Activated T-helper 2 cell treated with anti-CD3 and anti-CD28 coated beads, Interferon-gamma antibody, Interleukin-2, Interleukin-4, amounts not matched to agents 10 μg/mL and 5 μg/mL and 100 μg/mL, durations not matched to agents 14 hours and 24 hours and 36 hours (primary cell): Measurements from ENCODE around the gene PSKH1. TPM values are rescaled to one million over a fixed set of nuclear protein-coding genes. Genes with fewer than 3 reads are reported as not detected.
"Not testable (repeated sequence)": the region's sequence is repeated elsewhere in the genome, so short reads cannot be mapped to it uniquely, and the experiment has no call there.

Source experiments
- DNase-seq: peaks from one replicate; pipeline ENCODE4 v3.0.0; 2021; ENCODE audit warnings: low spot score
- H3K27ac Mint-ChIP-seq: one replicate; pipeline ENCODE4 v1.8.0; 2021; ENCODE audit warnings: mixed read lengths
- H3K27me3 Mint-ChIP-seq: one replicate; pipeline ENCODE4 v1.8.0; 2021; ENCODE audit warnings: low read depth, mixed read lengths
- H3K36me3 Mint-ChIP-seq: one replicate; pipeline ENCODE4 v1.8.0; 2021; ENCODE audit warnings: low read depth, mixed read lengths
- H3K4me1 Mint-ChIP-seq: one replicate; pipeline ENCODE4 v1.8.0; 2021; ENCODE audit warnings: low read depth, mixed read lengths
- H3K4me3 Mint-ChIP-seq: one replicate; pipeline ENCODE4 v1.8.0; 2021; ENCODE audit warnings: low read depth, mild to moderate bottlenecking, moderate library complexity, mixed read lengths
- H3K9me3 Mint-ChIP-seq: one replicate; pipeline ENCODE4 v1.8.0; 2021; ENCODE audit warnings: mixed read lengths
- intact Hi-C: fragments of 100-400 bp; cut with micrococcal nuclease; formaldehyde crosslinking; loops from one replicate; pipeline ENCODE4 v1.15.1; 2023
- total RNA-seq: library from RNA; stranded (reverse); gene quantifications from 2 replicates; pipeline ENCODE4 v1.2.3, GENCODE V29; 2022

Gene PSKH1
- total RNA-seq, 1 donor from 2014 or later: 15.5 TPM

DNA sequence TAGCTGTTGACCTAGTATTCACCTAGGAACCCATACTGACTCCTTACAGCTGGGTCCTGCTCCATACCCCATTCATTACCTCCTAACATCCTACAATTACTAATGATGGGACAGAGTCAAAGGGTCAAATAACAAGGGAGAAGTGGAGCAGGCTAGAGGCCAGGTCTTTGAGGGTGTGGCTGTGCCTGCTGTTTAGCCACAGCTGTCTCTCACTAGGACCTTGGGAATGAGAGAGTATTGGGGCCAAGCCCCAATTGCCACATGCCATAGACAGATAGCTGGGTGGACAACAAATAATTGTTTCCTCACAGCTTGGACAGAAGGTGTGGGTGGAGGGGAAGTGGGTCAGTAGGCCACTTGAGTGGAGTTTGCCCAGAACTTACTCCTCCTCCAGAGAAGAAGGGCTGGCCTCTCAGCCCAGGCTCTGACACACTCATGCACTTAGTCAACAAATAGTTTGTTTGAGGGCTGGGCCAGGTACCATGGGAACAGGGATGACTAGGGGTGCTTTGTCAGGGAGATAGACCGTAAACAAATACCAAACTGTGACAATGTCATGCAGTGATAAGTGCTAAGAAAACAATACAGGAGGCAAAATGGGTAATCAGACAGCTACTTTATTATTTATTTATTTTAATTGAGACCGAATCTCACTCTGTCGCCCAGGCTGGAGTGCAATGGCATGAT lies 35.4 kb upstream of the PSKH1 start:
- Mint-ChIP-seq H3K9me3 (no peaks in the 10 kb centered on the region), H3K27ac (peak overlapping the region; percentile 49), H3K4me1 (peaks cover 8% of the 10 kb centered on the region), H3K36me3 (peaks cover 17% of the 10 kb centered on the region), H3K4me3 (no peak overlapping the region), H3K27me3 (no peaks in the 10 kb centered on the region)
- DNase-seq: no peak
- intact Hi-C loops: no loop called here

DNA sequence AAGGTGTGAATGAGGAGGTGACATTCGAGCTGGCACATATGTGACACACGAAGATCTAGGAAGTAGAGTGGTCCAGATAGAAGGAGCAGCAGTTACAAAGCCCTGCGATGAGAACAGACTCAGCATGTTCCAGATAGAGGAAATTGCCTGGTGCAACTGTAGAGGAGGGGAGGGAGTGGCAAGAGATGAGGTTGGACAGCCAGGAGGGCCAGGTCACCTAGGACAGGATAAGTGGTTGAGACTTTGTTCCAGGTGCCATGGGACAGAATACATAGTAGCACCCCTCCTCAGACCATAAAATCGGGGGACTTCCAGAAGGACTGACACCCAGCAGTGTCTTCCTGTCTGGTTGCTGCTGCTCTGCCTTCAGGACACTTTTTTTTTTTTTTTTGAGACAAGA lies 34.6 kb upstream of the PSKH1 start:
- Mint-ChIP-seq H3K4me1 (peaks cover 8% of the 10 kb centered on the region), H3K4me3 (no peak overlapping the region), H3K9me3 (no peaks in the 10 kb centered on the region), H3K27ac (peak overlapping the region; percentile 45), H3K27me3 (no peaks in the 10 kb centered on the region), H3K36me3 (peaks cover 17% of the 10 kb centered on the region)
- DNase-seq: no peak
- intact Hi-C loops: no loop called here

DNA sequence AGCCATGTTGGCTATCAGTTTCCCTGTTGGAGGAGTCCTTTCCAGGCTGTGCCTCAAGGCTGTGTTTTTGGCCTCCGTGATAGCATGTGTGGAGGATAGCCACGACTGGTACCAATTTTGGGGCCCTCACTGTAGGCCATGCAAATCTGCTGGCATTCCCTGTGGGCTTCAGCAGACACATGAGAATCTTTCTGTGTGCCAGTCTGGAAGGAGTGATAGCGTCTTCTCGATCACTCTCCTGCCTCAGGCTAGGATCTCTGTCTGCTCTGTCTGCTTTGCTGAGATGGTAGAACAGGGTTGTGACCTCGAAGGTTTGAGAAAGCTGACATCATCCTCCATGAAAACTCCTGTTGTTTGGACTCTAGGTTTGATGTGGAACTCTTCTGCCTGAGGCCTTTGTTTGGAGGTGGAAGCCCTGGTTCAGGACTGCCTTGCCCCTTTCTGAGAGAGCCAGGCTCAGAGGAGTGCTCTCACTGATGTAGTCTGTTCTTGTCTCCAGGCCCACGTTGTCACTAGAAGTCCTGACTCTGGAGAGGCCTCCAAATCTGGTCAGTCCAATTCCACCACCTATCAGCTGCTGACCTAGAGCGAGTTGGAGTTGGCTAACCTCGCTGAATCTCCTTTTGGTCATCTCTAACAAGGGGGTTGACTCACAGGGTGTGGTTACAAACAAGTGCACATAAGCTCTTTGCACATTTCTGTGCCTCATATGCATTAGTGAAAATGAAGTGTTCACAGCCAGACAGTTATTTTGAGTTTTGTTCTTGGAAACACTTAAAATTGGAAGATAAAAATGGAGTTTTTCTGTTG lies 32.3 kb upstream of the PSKH1 start:
- Mint-ChIP-seq H3K4me1 (peaks cover 8% of the 10 kb centered on the region), H3K4me3 (no peak overlapping the region), H3K36me3 (peaks cover 24% of the 10 kb centered on the region), H3K9me3 (no peaks in the 10 kb centered on the region), H3K27me3 (no peaks in the 10 kb centered on the region), H3K27ac (no peak overlapping the region)
- intact Hi-C loops: no loop called here
- no peak for DNase-seq

DNA sequence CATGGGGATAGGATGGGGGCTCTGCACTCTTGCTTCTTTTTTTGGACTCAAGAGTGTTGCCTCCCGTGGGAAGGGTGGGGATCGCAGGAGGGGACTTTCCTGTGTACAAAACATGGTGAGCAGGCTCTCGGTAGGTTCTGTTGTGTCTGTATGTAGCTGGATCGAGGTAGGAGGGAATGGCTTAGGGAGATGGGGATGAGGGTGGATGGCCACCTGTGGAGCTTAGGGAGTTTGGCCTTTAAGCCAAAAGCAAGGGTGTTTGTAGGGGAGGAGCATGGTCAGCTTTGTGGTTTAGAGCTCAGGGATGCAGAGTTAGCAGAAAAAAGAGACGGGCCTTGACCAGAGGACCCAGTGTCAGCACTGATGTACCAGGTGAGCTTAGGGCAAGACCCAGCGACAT lies 31.2 kb upstream of the PSKH1 start:
- Mint-ChIP-seq H3K27ac (no peak overlapping the region), H3K9me3 (no peaks in the 10 kb centered on the region), H3K36me3 (peaks cover 26% of the 10 kb centered on the region), H3K4me1 (peaks cover 8% of the 10 kb centered on the region), H3K4me3 (no peak overlapping the region), H3K27me3 (no peaks in the 10 kb centered on the region)
- DNase-seq: no peak
- intact Hi-C loops: no loop called here

DNA sequence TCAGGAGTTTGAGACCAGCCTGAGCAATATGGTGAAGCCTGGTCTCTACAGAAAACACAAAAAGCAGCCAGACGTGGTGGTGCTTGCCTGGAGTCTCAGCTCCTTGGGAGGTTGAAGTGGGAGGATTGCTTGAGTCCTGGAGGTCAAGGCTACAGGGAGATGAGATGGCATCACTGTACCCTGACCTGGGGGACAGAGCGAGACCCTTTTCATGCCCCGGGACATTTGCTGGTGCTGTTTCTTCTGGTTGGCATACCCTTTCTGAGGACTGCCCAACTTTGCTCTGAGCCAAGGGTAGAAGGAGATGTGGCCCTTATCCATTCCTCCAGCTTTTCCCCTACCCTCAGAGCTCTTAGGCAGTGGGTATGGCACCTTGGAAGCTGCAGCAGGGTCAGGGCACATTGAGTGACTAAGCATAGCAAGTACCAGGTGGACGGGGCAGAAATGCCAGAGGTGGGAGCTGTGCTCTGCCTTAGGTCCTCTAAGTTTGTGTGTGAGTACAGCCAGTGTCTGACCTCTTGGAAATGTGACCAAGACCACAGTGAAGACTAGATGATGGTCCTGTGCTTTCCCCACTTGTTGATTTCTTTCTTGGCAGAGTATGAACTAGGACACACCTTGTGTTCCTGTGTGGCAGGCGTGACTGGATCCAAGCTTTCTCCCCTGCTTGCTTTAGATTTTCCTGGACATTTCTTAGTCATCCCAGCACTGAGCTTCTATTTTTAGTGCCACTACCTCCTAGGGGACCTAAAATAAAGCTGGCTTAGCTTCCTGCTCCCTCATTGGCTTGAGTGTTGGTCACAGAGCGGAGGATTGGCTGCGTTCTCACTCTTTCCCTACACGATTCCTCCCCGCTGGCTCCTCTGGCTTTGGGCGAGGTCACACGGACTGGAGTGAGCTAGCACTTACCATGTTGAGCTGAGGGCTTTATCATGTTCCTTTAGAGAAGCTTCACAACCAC lies 30.2 kb upstream of the PSKH1 start:
- Mint-ChIP-seq H3K4me1 (peaks cover 2% of the 10 kb centered on the region), H3K27me3 (no peaks in the 10 kb centered on the region), H3K27ac (no peak overlapping the region), H3K4me3 (no peak overlapping the region), H3K36me3 (peaks cover 27% of the 10 kb centered on the region), H3K9me3 (no peaks in the 10 kb centered on the region)
- DNase-seq: no peak
- intact Hi-C loops: no loop called here

DNA sequence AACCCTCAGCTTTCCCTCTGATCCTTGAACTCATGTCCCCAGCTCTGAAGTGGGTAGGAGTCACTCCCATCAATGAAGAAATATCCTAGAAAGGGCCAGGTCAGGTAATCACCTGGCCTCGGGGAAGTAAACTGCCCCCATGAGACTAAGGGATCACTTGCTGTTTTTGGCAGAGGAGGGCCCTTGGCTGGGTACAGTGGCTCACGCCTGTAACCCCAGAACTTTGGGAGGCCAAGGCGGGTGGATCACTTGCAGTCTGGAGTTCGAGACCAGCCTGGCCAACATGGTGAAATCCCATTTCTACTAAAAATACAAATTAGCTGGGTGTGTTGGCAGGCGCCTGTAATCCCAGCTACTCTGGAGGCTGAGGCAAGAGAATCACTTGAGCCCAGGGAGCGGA lies 29.0 kb upstream of the PSKH1 start:
- DNase-seq, H3K4me3 Mint-ChIP-seq, H3K4me1 Mint-ChIP-seq, H3K9me3 Mint-ChIP-seq, H3K27me3 Mint-ChIP-seq, intact Hi-C loops, H3K27ac Mint-ChIP-seq: not testable (repeated sequence)
- peaks cover 27% of the 10 kb centered on the region for H3K36me3 Mint-ChIP-seq

DNA sequence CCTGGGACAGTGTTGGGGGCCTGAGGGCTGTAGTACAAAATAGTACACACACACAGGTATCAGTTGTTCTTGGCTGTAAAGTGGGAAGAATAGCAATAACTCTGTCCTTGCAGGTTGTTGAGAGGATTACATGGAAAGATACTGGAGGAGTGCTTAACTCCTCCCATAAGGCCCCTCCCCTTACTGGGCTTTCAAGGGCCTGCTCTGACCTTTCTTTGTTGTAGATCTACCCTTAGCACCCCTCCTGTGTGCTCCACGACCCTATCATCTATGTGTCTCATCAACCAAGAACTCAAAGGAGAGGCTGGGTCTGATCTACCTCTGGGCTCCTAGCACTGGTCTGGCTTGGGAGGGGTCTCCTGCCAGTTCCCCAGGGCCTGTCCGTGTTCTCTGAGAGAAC lies 28.5 kb upstream of the PSKH1 start:
- Mint-ChIP-seq H3K4me1 (peaks cover 2% of the 10 kb centered on the region), H3K4me3 (no peak overlapping the region), H3K27ac (no peak overlapping the region), H3K36me3 (peaks cover 27% of the 10 kb centered on the region), H3K9me3 (no peaks in the 10 kb centered on the region), H3K27me3 (no peaks in the 10 kb centered on the region)
- intact Hi-C loops: no loop called here
- DNase-seq: no peak

DNA sequence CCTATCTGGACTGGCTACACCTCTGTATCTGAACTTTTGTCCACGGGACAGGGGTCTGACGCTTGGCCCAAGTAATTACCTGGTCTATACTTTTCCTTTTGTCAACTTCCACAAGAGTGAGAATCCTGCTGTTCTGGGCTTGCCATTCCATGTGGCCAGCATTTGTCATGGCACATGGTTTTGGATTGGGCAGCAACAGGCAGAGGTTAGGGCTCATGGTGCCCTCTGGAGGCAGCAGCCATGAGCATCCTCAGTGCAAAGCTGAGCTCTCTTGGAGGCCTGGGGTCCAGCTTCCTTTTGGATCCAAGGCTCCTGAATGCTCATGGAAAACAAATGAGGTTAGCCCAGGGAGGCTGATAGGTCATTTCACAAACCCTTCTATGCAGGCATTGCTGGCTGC lies 27.7 kb upstream of the PSKH1 start:
- H3K27ac Mint-ChIP-seq: no peak overlapping the region
- H3K4me1 Mint-ChIP-seq: peaks cover 2% of the 10 kb centered on the region
- no peaks in the 10 kb centered on the region for H3K9me3 Mint-ChIP-seq
- H3K4me3 Mint-ChIP-seq: no peak overlapping the region
- DNase-seq: no peak
- peaks cover 33% of the 10 kb centered on the region for H3K36me3 Mint-ChIP-seq
- H3K27me3 Mint-ChIP-seq: no peaks in the 10 kb centered on the region
- intact Hi-C loops: loop anchor here (1.0 kb wide), 1 partner anchor 49 kb away; no protein-coding TSS in a partner anchor

DNA sequence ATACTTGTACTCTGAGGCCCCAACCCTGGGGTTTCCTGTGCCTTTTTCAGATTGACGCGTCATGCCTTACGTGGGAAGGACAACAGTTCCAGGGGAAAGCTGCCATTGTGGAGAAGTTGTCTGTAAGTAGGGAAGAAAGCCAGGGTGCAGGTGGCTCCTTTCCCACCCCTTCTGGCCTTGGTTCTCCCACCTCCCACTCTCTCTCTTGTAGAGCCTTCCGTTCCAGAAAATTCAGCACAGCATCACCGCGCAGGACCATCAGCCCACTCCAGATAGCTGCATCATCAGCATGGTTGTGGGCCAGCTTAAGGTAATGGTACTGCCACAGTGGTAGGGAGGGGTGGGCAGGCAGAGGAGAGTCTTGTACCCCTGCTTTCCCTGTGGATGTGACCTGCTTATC lies 24.8 kb upstream of the PSKH1 start:
- Mint-ChIP-seq H3K36me3 (peaks cover 30% of the 10 kb centered on the region), H3K4me1 (peaks cover 3% of the 10 kb centered on the region), H3K27ac (no peak overlapping the region), H3K9me3 (no peaks in the 10 kb centered on the region), H3K27me3 (no peaks in the 10 kb centered on the region), H3K4me3 (no peak overlapping the region)
- DNase-seq: no peak
- intact Hi-C loops: no loop called here

DNA sequence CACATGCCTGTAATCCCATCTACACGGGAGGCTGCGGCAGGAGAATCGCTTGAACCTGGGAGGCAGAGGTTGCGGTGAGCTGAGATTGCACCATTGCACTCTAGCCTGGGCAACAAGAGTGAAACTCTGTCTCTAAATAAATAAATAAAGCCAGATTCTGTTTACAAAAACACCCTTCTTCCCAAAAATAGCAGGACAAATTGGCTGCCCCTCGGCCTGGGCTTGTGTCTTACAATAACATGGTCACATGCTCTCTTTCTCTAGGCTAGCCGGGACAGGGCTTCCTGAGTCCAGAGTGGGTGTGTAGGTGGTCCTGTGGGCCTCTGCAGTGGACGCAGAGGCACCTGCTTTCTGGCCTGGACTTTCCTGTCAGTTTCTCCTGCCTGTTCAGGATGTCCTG lies 23.4 kb upstream of the PSKH1 start:
- no peak overlapping the region for H3K27ac Mint-ChIP-seq
- no peaks in the 10 kb centered on the region for H3K9me3 Mint-ChIP-seq
- H3K36me3 Mint-ChIP-seq: peaks cover 28% of the 10 kb centered on the region
- no peaks in the 10 kb centered on the region for H3K27me3 Mint-ChIP-seq
- no peak overlapping the region for H3K4me3 Mint-ChIP-seq
- DNase-seq: no peak
- intact Hi-C loops: no loop called here
- peaks cover 13% of the 10 kb centered on the region for H3K4me1 Mint-ChIP-seq

DNA sequence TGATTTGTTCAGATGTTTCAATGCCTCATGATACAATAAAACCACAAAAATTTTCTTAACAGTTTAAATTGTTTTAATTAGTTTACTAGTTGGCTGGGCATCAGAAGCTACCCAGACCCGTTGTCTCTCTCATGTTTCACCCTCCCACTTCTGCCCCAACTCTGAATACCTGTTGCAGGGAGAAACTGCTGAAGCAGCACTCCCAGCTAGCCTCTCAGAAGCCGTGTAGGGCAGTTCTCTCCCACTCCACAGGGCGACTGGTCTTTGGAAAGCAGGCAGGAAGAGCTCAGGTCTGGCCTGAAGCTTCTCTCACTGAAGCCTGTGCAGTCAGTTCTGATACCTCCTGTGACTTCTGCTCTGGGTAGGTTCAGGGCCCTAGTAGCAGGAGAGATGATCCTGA lies 21.8 kb upstream of the PSKH1 start:
- H3K4me1 Mint-ChIP-seq: peaks cover 21% of the 10 kb centered on the region
- H3K9me3 Mint-ChIP-seq: no peaks in the 10 kb centered on the region
- intact Hi-C loops: no loop called here
- no peak overlapping the region for H3K4me3 Mint-ChIP-seq
- H3K36me3 Mint-ChIP-seq: peaks cover 25% of the 10 kb centered on the region
- no peak for DNase-seq
- no peak overlapping the region for H3K27ac Mint-ChIP-seq
- no peaks in the 10 kb centered on the region for H3K27me3 Mint-ChIP-seq

DNA sequence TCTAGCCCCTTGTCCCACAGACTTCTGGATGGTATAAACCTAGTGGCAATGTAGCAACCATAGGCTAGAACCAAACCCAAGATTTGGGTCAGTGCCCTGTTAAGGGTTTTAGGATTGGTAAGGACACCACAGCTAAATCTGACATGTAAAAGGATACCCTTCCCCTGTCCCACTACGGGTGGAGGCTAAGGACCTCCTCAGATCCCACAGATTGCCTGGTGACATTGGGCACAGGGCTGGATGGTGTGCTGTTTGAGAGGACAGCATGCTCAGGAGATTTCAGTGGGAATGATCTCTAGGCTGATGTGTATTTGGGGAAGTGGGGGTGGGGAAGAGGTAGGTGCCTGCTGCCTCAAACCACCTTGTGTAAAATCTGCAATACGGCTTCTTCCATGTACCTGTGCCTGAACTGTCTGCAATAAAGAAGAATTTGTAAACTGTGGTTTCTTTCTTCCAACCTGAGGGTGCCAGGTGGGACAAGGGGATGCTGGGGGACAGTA lies 20.9 kb upstream of the PSKH1 start:
- Mint-ChIP-seq H3K27ac (peak overlapping the region; percentile 75), H3K27me3 (no peaks in the 10 kb centered on the region), H3K36me3 (peaks cover 29% of the 10 kb centered on the region), H3K4me3 (peak overlapping the region; percentile 83), H3K4me1 (peaks cover 21% of the 10 kb centered on the region), H3K9me3 (no peaks in the 10 kb centered on the region)
- intact Hi-C loops: loop anchor here (1.0 to 2.0 kb wide), 2 partner anchors 25 to 55 kb away; partner anchors contain the start of gene CENPT
- no peak for DNase-seq
